IPS-15b (cell line): ENCODE measurements around the gene TOX2.

Experiments
- H3K27me3 ChIP-seq: one replicate; pipeline ENCODE4 v1.6.1; 2013; ENCODE audit warnings: low read length; ENCODE audit not compliant: control insufficient read depth, insufficient read depth
- H3K36me3 ChIP-seq: one replicate; pipeline ENCODE4 v1.6.1; 2013; ENCODE audit warnings: low read length; ENCODE audit not compliant: control insufficient read depth, insufficient read depth
- H3K4me1 ChIP-seq: one replicate; pipeline ENCODE4 v1.6.1; 2013; ENCODE audit warnings: mild to moderate bottlenecking, low read length; ENCODE audit not compliant: control insufficient read depth, insufficient read depth
- H3K4me3 ChIP-seq: one replicate; pipeline ENCODE4 v1.5.1; 2013; ENCODE audit warnings: low read depth, low read length
- H3K9ac ChIP-seq: one replicate; pipeline ENCODE4 v1.6.1; 2013; ENCODE audit warnings: low read depth, mild to moderate bottlenecking, low read length
- H3K9me3 ChIP-seq: one replicate; pipeline ENCODE4 v1.6.1; 2013; ENCODE audit warnings: mild to moderate bottlenecking, low read length; ENCODE audit not compliant: control insufficient read depth, insufficient read depth

The TOX2 gene

GRCh38 chr20:44080646-44081267 is 166.1 kb downstream of the TOX2 start:
- Histone ChIP-seq H3K36me3 (no peaks in the 10 kb centered on the region), H3K9ac (no peak overlapping the region)

GRCh38 chr20:44081476-44081875 is 166.8 kb downstream of the TOX2 start:
- H3K9ac ChIP-seq: no peak overlapping the region
- H3K36me3 ChIP-seq: no peaks in the 10 kb centered on the region
- no peaks in the 10 kb centered on the region for H3K9me3 ChIP-seq
- H3K4me3 ChIP-seq: no peak overlapping the region
- H3K27me3 ChIP-seq: no peaks in the 10 kb centered on the region
- H3K4me1 ChIP-seq: no peaks in the 10 kb centered on the region

More at GRCh38 chr20:44080646-44081267, 166.1 kb downstream of the TOX2 start:
- no peak overlapping the region for H3K4me3 ChIP-seq
- H3K4me1 ChIP-seq: no peaks in the 10 kb centered on the region
- no peaks in the 10 kb centered on the region for H3K9me3 ChIP-seq
- no peaks in the 10 kb centered on the region for H3K27me3 ChIP-seq

- Histone ChIP-seq H3K4me1 (no peaks in the 10 kb centered on the region), H3K36me3 (no peaks in the 10 kb centered on the region), H3K9ac (no peak overlapping the region), H3K27me3 (no peaks in the 10 kb centered on the region), H3K4me3 (no peak overlapping the region), H3K9me3 (no peaks in the 10 kb centered on the region)
Observed at GRCh38 chr20:44081888-44082287, 167.2 kb downstream of the TOX2 start.

- H3K9ac ChIP-seq: no peak overlapping the region
- H3K9me3 ChIP-seq: no peaks in the 10 kb centered on the region
- no peaks in the 10 kb centered on the region for H3K4me1 ChIP-seq
- no peak overlapping the region for H3K4me3 ChIP-seq
- no peaks in the 10 kb centered on the region for H3K36me3 ChIP-seq
- H3K27me3 ChIP-seq: no peaks in the 10 kb centered on the region
Observed at GRCh38 chr20:44083220-44083933, 168.7 kb downstream of the TOX2 start.

GRCh38 chr20:44084439-44084838 is 169.8 kb downstream of the TOX2 start:
- H3K4me1 ChIP-seq: no peaks in the 10 kb centered on the region
- H3K36me3 ChIP-seq: no peaks in the 10 kb centered on the region
- H3K27me3 ChIP-seq: no peaks in the 10 kb centered on the region
- H3K4me3 ChIP-seq: no peak overlapping the region
- H3K9ac ChIP-seq: no peak overlapping the region
- no peaks in the 10 kb centered on the region for H3K9me3 ChIP-seq

GRCh38 chr20:44084891-44085290 is 170.2 kb downstream of the TOX2 start:
- Histone ChIP-seq H3K4me1 (no peaks in the 10 kb centered on the region), H3K27me3 (no peaks in the 10 kb centered on the region), H3K4me3 (no peak overlapping the region)

GRCh38 chr20:44085616-44086434 is 171.2 kb downstream of the TOX2 start:
- no peaks in the 10 kb centered on the region for H3K4me1 ChIP-seq
- no peaks in the 10 kb centered on the region for H3K27me3 ChIP-seq
- no peaks in the 10 kb centered on the region for H3K9me3 ChIP-seq
- no peak overlapping the region for H3K4me3 ChIP-seq
- H3K36me3 ChIP-seq: no peaks in the 10 kb centered on the region
- H3K9ac ChIP-seq: no peak overlapping the region

More at GRCh38 chr20:44084891-44085290, 170.2 kb downstream of the TOX2 start:
- no peaks in the 10 kb centered on the region for H3K36me3 ChIP-seq
- H3K9me3 ChIP-seq: no peaks in the 10 kb centered on the region
- H3K9ac ChIP-seq: no peak overlapping the region

- Histone ChIP-seq H3K4me3 (no peak overlapping the region), H3K9me3 (no peaks in the 10 kb centered on the region), H3K4me1 (no peaks in the 10 kb centered on the region), H3K9ac (no peak overlapping the region), H3K27me3 (no peaks in the 10 kb centered on the region), H3K36me3 (no peaks in the 10 kb centered on the region)
Observed at GRCh38 chr20:44087051-44087856, 172.6 kb downstream of the TOX2 start.

- H3K27me3 ChIP-seq: no peaks in the 10 kb centered on the region
- no peaks in the 10 kb centered on the region for H3K9me3 ChIP-seq
- H3K4me3 ChIP-seq: no peak overlapping the region
- H3K36me3 ChIP-seq: no peaks in the 10 kb centered on the region
- no peaks in the 10 kb centered on the region for H3K4me1 ChIP-seq
- no peak overlapping the region for H3K9ac ChIP-seq
Observed at GRCh38 chr20:44087857-44088120, 173.1 kb downstream of the TOX2 start.

GRCh38 chr20:44089987-44090674 is 175.5 kb downstream of the TOX2 start:
- no peaks in the 10 kb centered on the region for H3K36me3 ChIP-seq
- H3K27me3 ChIP-seq: no peaks in the 10 kb centered on the region
- H3K9me3 ChIP-seq: no peaks in the 10 kb centered on the region
- no peak overlapping the region for H3K4me3 ChIP-seq
- no peaks in the 10 kb centered on the region for H3K4me1 ChIP-seq
- no peak overlapping the region for H3K9ac ChIP-seq

GRCh38 chr20:44091026-44091425 is 176.4 kb downstream of the TOX2 start:
- H3K36me3 ChIP-seq: no peaks in the 10 kb centered on the region
- no peaks in the 10 kb centered on the region for H3K9me3 ChIP-seq
- no peaks in the 10 kb centered on the region for H3K4me1 ChIP-seq
- no peak overlapping the region for H3K9ac ChIP-seq
- H3K4me3 ChIP-seq: no peak overlapping the region
- H3K27me3 ChIP-seq: no peaks in the 10 kb centered on the region
